ENCODE data around the gene CASP8AP2. TPM values are rescaled to one million over a fixed set of nuclear protein-coding genes. Genes with fewer than 3 reads are reported as not detected.
"Not testable (repeated sequence)": the region's sequence is repeated elsewhere in the genome, so short reads cannot be mapped to it uniquely, and the experiment has no call there.

Gene CASP8AP2
- total RNA-seq, 1 donor from 2014 or later = 21.9 TPM

DNA sequence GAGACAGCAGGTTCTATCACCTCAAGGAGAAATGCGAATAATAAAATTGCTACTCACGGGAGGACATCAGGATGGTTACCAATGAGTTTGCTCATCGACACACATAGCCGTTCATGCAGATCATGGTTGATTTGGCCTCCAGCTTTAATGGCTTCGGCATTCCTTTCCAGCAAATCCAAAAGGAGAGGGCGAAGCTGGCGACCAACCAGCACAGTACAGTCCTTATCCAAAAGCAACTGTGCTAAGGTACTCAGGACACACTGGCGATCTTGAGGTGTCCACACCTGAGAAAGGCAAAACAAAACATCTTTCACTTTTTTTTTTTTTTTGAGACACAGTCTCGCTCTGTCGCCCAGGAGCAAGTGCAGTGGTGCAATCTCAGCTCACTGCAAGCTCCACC lies 26.4 kb upstream of the CASP8AP2 start:
- no peaks in the 10 kb centered on the region for H3K27me3 ChIP-seq
- intact Hi-C loops (cut with DNase I) = no loop called here
- H3K4me1 ChIP-seq = no peaks in the 10 kb centered on the region
- TF ChIP-seq POLR2AphosphoS5 (IDR thresholded peaks at IDR 0.05; ENCODE audit: insufficient read depth in 1 of 2, low read depth in 1 of 2) = no peak
- no peak for TF ChIP-seq POLR2A (IDR thresholded peaks at IDR 0.05)
- no peak for TF ChIP-seq CTCF (IDR thresholded peaks at IDR 0.05)
- no peaks in the 10 kb centered on the region for H3K9me3 ChIP-seq
- H3K4me3 ChIP-seq = no peak overlapping the region
- peaks cover 0 to 5% of the 10 kb centered on the region in 2 donors for H3K36me3 ChIP-seq
- DNase-seq (ENCODE audit: extremely low spot score in 2 of 2) = no peak
- no peak overlapping the region for H3K27ac ChIP-seq

DNA sequence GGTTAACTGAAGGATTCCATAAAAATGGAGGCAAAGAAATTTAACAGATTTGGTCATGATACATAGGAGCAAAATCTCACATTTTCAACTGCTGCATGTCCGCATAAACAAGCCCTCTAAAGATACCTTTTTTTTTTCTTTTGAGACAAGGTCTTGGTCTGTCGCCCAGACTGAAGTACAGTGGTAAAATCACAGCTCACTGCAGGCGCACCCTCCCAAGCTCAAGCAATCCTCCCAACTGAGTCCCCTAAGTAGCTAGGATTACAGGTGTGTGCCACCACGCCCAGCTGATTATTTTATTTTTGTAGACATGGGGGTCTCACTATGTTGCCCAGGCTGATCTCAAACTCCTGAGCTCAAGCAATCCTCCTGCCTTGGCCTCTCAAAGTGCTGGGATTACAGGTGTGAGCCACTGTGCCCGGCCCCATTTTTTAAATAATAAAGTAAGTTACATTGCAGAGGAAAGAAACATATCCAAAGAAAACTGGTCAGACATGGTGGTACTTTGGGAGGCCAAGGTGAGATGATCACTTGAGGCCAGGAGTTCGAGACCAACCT lies 23.8 kb upstream of the CASP8AP2 start:
- Histone ChIP-seq H3K27me3 (no peaks in the 10 kb centered on the region), H3K9me3 (no peaks in the 10 kb centered on the region), H3K27ac (no peak overlapping the region), H3K4me1 (no peaks in the 10 kb centered on the region), H3K4me3 (no peak overlapping the region), H3K36me3 (no peaks in the 10 kb centered on the region)
- no peak for TF ChIP-seq CTCF (IDR thresholded peaks at IDR 0.05)
- TF ChIP-seq POLR2A (IDR thresholded peaks at IDR 0.05) = no peak
- TF ChIP-seq POLR2AphosphoS5 (IDR thresholded peaks at IDR 0.05; ENCODE audit: insufficient read depth in 1 of 2, low read depth in 1 of 2) = no peak
- no peak for DNase-seq (ENCODE audit: extremely low spot score in 2 of 2)
- intact Hi-C loops (cut with DNase I) = no loop called here

DNA sequence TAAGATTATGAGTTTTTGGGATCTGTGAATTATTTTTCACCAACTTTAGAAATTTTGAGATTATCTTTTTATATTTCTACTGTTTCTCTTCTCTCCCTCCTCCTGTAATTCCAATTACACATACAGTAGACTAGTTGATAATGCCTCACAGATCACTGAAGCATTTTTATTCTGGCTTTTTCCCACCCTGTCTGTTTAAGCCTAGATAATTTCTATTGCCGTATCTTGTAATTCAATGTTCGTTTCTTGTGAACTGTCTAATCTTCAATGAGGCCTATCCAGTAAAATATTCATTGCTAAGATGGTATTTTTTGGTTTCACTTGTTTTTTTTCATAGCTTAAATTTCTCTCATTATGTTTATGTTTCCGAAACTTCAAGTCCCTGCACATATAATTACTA lies 22.1 kb upstream of the CASP8AP2 start:
- no peaks in the 10 kb centered on the region for H3K9me3 ChIP-seq
- no peaks in the 10 kb centered on the region for H3K27me3 ChIP-seq
- intact Hi-C loops (cut with DNase I) = no loop called here
- no peak for DNase-seq (ENCODE audit: extremely low spot score in 2 of 2)
- no peak overlapping the region for H3K27ac ChIP-seq
- no peak overlapping the region for H3K4me3 ChIP-seq
- H3K36me3 ChIP-seq = no peaks in the 10 kb centered on the region
- H3K4me1 ChIP-seq = no peaks in the 10 kb centered on the region
- TF ChIP-seq POLR2A (IDR thresholded peaks at IDR 0.05) = no peak
- no peak for TF ChIP-seq POLR2AphosphoS5 (IDR thresholded peaks at IDR 0.05; ENCODE audit: insufficient read depth in 1 of 2, low read depth in 1 of 2)
- TF ChIP-seq CTCF (IDR thresholded peaks at IDR 0.05) = no peak

GRCh38 chr6:89813422-89813821 lies 16.3 kb upstream of the CASP8AP2 start:
- H3K4me3 ChIP-seq; H3K4me1 ChIP-seq; intact Hi-C loops (cut with DNase I); H3K36me3 ChIP-seq; H3K27ac ChIP-seq; H3K27me3 ChIP-seq; DNase-seq (ENCODE audit: extremely low spot score in 2 of 2); H3K9me3 ChIP-seq: not testable (repeated sequence)

DNA sequence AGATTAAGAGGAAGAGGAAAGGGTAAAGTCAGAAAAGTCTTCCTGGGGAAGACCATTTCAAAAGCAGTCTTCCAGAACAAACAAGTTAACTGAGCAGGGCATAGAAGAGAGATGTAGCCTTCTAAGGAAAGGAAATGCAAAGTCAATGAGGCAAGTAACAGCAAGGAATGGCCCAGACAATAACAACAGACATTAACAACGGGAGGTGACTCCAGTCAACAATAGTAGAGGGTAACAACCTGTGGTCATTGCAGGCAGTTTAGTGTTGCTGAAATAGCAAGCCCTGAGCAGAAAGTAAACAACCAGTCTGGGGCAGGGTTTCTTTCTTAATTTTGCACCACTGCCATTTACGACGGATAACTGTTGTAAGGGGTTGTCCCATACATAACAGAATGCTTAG lies 12.2 kb upstream of the CASP8AP2 start:
- H3K27ac ChIP-seq = no peak overlapping the region
- no peak overlapping the region for H3K4me3 ChIP-seq
- peaks cover 26% of the 10 kb centered on the region for H3K4me1 ChIP-seq
- no peaks in the 10 kb centered on the region for H3K36me3 ChIP-seq
- no peaks in the 10 kb centered on the region for H3K9me3 ChIP-seq
- no peaks in the 10 kb centered on the region for H3K27me3 ChIP-seq
- DNase-seq (ENCODE audit: extremely low spot score in 2 of 2) = no peak
- no peak for TF ChIP-seq POLR2A (IDR thresholded peaks at IDR 0.05)
- TF ChIP-seq POLR2AphosphoS5 (IDR thresholded peaks at IDR 0.05; ENCODE audit: insufficient read depth in 1 of 2, low read depth in 1 of 2) = no peak
- TF ChIP-seq CTCF (IDR thresholded peaks at IDR 0.05) = no peak
- intact Hi-C loops (cut with DNase I) = no loop called here

All from vagina (tissue), 2 donors.